WTC11 (cell line): ENCODE data around the gene RPL35. TPM values are rescaled to one million over a fixed set of nuclear protein-coding genes. Genes with fewer than 3 reads are reported as not detected.

ENCODE experiments used
- CBFB ChIP-seq: sonication (generic); formaldehyde crosslinking; IDR thresholded peaks from 2 replicates; pipeline ENCODE4 v1.8.1; 2022; ENCODE audit warnings: mild to moderate bottlenecking, low read depth, missing genetic modification reagents
- CREM ChIP-seq: sonication (generic); formaldehyde crosslinking; IDR thresholded peaks from 2 replicates; pipeline ENCODE4 v1.8.1; 2022; ENCODE audit warnings: mild to moderate bottlenecking, missing genetic modification reagents, moderate library complexity
- ELF4 ChIP-seq: sonication (generic); formaldehyde crosslinking; IDR thresholded peaks from 2 replicates; pipeline ENCODE4 v1.8.1; 2022; ENCODE audit warnings: low read depth, mild to moderate bottlenecking, moderate library complexity, missing genetic modification reagents
- EMX1 ChIP-seq: fragments of 250-450 bp; sonication (Bioruptor Pico); IDR thresholded peaks from 2 replicates; pipeline ENCODE4 v1.8.0; 2021; ENCODE audit warnings: mild to moderate bottlenecking
- FOXJ3 ChIP-seq: sonication (generic); formaldehyde crosslinking; IDR thresholded peaks from 2 replicates; pipeline ENCODE4 v1.9.0; 2021; ENCODE audit warnings: missing genetic modification reagents, mild to moderate bottlenecking, borderline replicate concordance
- IRF2 ChIP-seq: sonication (generic); formaldehyde crosslinking; IDR thresholded peaks from 2 replicates; pipeline ENCODE4 v1.8.0; 2022; ENCODE audit warnings: low read depth, missing genetic modification reagents, borderline replicate concordance
- JAZF1 ChIP-seq: fragments of 250-450 bp; sonication (Bioruptor Pico); IDR thresholded peaks from 2 replicates; pipeline ENCODE4 v1.9.0; 2021; ENCODE audit warnings: moderate library complexity, mild to moderate bottlenecking, inconsistent platforms
- JUN ChIP-seq: sonication (generic); formaldehyde crosslinking; IDR thresholded peaks from 2 replicates; pipeline ENCODE4 v1.8.0; 2023; ENCODE audit warnings: mild to moderate bottlenecking, missing genetic modification reagents
- KAT7 ChIP-seq: sonication (generic); formaldehyde crosslinking; IDR thresholded peaks from 2 replicates; pipeline ENCODE4 v1.8.1; 2023; ENCODE audit warnings: missing genetic modification reagents, mild to moderate bottlenecking, borderline replicate concordance
- NR2C2 ChIP-seq: sonication (generic); formaldehyde crosslinking; IDR thresholded peaks from 2 replicates; pipeline ENCODE4 v1.8.0; 2022; ENCODE audit warnings: mild to moderate bottlenecking, missing genetic modification reagents
- NR3C1 ChIP-seq: sonication (generic); formaldehyde crosslinking; conservative IDR thresholded peaks from 2 replicates; pipeline ENCODE4 v1.8.1; 2023; ENCODE audit warnings: low read depth, mild to moderate bottlenecking, missing genetic modification reagents
- OVOL2 ChIP-seq: fragments of 250-450 bp; sonication (Bioruptor Pico); IDR thresholded peaks from 2 replicates; pipeline ENCODE4 v1.9.0; 2021; ENCODE audit warnings: mild to moderate bottlenecking, borderline replicate concordance
- SMAD3 ChIP-seq: sonication (generic); formaldehyde crosslinking; IDR thresholded peaks from 2 replicates; pipeline ENCODE4 v1.8.0; 2022; ENCODE audit warnings: missing genetic modification reagents, mild to moderate bottlenecking, borderline replicate concordance
- TEAD1 ChIP-seq: sonication (generic); formaldehyde crosslinking; IDR thresholded peaks from 2 replicates; pipeline ENCODE4 v1.8.0; 2022; ENCODE audit warnings: mild to moderate bottlenecking, missing genetic modification reagents
- ZNF263 ChIP-seq: sonication (generic); formaldehyde crosslinking; IDR thresholded peaks from 2 replicates; pipeline ENCODE4 v1.8.1; 2022; ENCODE audit warnings: low read depth, mild to moderate bottlenecking, moderate library complexity, missing genetic modification reagents
- ZNF416 ChIP-seq: fragments of 250-450 bp; sonication (Bioruptor Pico); IDR thresholded peaks from 2 replicates; pipeline ENCODE4 v1.9.0; 2021; ENCODE audit warnings: mild to moderate bottlenecking, inconsistent platforms
- total RNA-seq: library from RNA; stranded (reverse); gene quantifications from 3 replicates; pipeline ENCODE4 v1.2.3, GENCODE V29; 2021
- TF ChIP-seq, protein P1 (sequence below): sonication (generic); formaldehyde crosslinking; IDR thresholded peaks from 2 replicates; pipeline ENCODE4 v1.8.1; 2023; ENCODE audit warnings: mild to moderate bottlenecking, missing genetic modification reagents, borderline replicate concordance
- TF ChIP-seq, protein P2 (sequence below): sonication (generic); formaldehyde crosslinking; IDR thresholded peaks from 2 replicates; pipeline ENCODE4 v1.8.0; 2022; ENCODE audit warnings: missing genetic modification reagents
- TF ChIP-seq, protein P3 (sequence below): sonication (generic); formaldehyde crosslinking; IDR thresholded peaks from 2 replicates; pipeline ENCODE4 v1.8.0; 2023; ENCODE audit warnings: missing genetic modification reagents
- TF ChIP-seq, protein P4 (sequence below): sonication (generic); formaldehyde crosslinking; IDR thresholded peaks from 2 replicates; pipeline ENCODE4 v1.8.0; 2022; ENCODE audit warnings: mild to moderate bottlenecking, missing genetic modification reagents
- TF ChIP-seq, protein P5 (sequence below): sonication (generic); formaldehyde crosslinking; IDR thresholded peaks from 2 replicates; pipeline ENCODE4 v1.8.0; 2023; ENCODE audit warnings: missing genetic modification reagents, mild to moderate bottlenecking, borderline replicate concordance

RPL35 gene
- total RNA-seq, 1 experiment from 2014 or later: 1,710 TPM

DNA sequence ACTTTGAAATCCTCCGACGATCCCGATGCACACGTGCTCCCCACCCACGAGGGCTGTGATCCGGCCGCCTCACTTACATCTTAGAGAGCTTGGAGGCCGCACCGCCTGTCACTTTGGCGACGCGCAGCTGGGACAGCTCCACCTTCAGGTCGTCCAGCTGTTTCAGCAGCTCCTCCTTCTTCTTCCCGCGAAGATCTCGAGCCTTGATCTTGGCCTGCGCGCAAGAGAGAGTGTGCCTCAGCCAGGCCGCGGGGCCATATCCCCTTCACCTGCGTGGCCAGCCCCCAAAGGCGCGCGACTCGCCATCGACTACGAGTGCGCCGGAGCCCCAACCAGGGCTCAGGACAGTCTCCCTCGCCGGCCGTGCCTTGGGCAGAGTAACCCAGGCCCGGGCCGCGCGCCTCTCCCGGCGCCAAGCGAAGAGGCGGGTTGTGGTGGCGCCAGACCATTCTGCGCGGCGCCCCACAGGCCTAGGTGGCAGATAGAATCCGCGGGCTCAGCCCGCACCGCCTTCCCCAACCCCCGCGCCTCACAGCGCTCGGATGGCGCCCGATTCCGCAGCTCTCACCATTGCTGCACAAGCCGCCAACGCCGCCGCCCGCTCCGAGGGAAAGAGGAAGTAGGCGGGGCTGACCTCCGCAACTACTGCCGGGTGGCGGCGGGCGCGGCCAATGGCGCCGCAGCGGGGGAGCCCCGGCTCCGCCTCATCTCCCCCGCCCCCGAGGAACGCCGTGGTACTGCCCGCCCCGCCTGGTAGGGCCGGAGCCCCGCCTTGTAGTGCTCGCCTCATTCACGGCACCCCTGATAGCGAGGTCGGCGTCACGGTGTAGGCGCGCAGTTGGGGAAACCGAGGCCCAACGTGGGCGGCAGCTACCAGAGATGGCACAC, at the start of gene RPL35, which contains the start of gene ARPC5L (continued):
- TF ChIP-seq CREM: peak; percentile 84; the same call in 1 of the 2 replicates
- peak; percentile 79; the same call in 1 of the 2 replicates for TF ChIP-seq ELF4 (CRISPR knock-in tag)
- no peak for TF ChIP-seq JAZF1 (CRISPR knock-in tag)
- TF ChIP-seq, protein P1, sequence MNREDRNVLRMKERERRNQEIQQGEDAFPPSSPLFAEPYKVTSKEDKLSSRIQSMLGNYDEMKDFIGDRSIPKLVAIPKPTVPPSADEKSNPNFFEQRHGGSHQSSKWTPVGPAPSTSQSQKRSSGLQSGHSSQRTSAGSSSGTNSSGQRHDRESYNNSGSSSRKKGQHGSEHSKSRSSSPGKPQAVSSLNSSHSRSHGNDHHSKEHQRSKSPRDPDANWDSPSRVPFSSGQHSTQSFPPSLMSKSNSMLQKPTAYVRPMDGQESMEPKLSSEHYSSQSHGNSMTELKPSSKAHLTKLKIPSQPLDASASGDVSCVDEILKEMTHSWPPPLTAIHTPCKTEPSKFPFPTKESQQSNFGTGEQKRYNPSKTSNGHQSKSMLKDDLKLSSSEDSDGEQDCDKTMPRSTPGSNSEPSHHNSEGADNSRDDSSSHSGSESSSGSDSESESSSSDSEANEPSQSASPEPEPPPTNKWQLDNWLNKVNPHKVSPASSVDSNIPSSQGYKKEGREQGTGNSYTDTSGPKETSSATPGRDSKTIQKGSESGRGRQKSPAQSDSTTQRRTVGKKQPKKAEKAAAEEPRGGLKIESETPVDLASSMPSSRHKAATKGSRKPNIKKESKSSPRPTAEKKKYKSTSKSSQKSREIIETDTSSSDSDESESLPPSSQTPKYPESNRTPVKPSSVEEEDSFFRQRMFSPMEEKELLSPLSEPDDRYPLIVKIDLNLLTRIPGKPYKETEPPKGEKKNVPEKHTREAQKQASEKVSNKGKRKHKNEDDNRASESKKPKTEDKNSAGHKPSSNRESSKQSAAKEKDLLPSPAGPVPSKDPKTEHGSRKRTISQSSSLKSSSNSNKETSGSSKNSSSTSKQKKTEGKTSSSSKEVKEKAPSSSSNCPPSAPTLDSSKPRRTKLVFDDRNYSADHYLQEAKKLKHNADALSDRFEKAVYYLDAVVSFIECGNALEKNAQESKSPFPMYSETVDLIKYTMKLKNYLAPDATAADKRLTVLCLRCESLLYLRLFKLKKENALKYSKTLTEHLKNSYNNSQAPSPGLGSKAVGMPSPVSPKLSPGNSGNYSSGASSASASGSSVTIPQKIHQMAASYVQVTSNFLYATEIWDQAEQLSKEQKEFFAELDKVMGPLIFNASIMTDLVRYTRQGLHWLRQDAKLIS (CRISPR knock-in tag): 0 out of 2 replicates have a peak, but pooled peaks have one; percentile 20
- 0 out of 2 replicates have a peak, but pooled peaks have one; percentile 63 for TF ChIP-seq IRF2 (CRISPR knock-in tag)
- TF ChIP-seq, protein P2, sequence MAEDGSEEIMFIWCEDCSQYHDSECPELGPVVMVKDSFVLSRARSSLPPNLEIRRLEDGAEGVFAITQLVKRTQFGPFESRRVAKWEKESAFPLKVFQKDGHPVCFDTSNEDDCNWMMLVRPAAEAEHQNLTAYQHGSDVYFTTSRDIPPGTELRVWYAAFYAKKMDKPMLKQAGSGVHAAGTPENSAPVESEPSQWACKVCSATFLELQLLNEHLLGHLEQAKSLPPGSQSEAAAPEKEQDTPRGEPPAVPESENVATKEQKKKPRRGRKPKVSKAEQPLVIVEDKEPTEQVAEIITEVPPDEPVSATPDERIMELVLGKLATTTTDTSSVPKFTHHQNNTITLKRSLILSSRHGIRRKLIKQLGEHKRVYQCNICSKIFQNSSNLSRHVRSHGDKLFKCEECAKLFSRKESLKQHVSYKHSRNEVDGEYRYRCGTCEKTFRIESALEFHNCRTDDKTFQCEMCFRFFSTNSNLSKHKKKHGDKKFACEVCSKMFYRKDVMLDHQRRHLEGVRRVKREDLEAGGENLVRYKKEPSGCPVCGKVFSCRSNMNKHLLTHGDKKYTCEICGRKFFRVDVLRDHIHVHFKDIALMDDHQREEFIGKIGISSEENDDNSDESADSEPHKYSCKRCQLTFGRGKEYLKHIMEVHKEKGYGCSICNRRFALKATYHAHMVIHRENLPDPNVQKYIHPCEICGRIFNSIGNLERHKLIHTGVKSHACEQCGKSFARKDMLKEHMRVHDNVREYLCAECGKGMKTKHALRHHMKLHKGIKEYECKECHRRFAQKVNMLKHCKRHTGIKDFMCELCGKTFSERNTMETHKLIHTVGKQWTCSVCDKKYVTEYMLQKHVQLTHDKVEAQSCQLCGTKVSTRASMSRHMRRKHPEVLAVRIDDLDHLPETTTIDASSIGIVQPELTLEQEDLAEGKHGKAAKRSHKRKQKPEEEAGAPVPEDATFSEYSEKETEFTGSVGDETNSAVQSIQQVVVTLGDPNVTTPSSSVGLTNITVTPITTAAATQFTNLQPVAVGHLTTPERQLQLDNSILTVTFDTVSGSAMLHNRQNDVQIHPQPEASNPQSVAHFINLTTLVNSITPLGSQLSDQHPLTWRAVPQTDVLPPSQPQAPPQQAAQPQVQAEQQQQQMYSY: no peak; the same call in 1 of the 2 replicates
- TF ChIP-seq CBFB (CRISPR knock-in tag): 0 out of 2 replicates have a peak, but pooled peaks have one; percentile 41
- no peak; the same call in 1 of the 2 replicates for TF ChIP-seq NR3C1
- TF ChIP-seq, protein P3, sequence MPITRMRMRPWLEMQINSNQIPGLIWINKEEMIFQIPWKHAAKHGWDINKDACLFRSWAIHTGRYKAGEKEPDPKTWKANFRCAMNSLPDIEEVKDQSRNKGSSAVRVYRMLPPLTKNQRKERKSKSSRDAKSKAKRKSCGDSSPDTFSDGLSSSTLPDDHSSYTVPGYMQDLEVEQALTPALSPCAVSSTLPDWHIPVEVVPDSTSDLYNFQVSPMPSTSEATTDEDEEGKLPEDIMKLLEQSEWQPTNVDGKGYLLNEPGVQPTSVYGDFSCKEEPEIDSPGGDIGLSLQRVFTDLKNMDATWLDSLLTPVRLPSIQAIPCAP: no peak
- peak; percentile 96 for TF ChIP-seq NR2C2 (CRISPR knock-in tag)
- TF ChIP-seq OVOL2 (CRISPR knock-in tag): no peak
- 0 out of 2 replicates have a peak, but pooled peaks have one; percentile 6 for TF ChIP-seq ZNF263 (CRISPR knock-in tag)
- peak; percentile 72; the same call in 1 of the 2 replicates for TF ChIP-seq SMAD3 (CRISPR knock-in tag)
- TF ChIP-seq, protein P4, sequence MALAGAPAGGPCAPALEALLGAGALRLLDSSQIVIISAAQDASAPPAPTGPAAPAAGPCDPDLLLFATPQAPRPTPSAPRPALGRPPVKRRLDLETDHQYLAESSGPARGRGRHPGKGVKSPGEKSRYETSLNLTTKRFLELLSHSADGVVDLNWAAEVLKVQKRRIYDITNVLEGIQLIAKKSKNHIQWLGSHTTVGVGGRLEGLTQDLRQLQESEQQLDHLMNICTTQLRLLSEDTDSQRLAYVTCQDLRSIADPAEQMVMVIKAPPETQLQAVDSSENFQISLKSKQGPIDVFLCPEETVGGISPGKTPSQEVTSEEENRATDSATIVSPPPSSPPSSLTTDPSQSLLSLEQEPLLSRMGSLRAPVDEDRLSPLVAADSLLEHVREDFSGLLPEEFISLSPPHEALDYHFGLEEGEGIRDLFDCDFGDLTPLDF: peak; percentile 18; the same call in 1 of the 2 replicates
- TF ChIP-seq ZNF416 (CRISPR knock-in tag): peak; percentile 78; the same call in 1 of the 2 replicates
- peak; percentile 92 for TF ChIP-seq JUN (CRISPR knock-in tag)
- TF ChIP-seq, protein P5, sequence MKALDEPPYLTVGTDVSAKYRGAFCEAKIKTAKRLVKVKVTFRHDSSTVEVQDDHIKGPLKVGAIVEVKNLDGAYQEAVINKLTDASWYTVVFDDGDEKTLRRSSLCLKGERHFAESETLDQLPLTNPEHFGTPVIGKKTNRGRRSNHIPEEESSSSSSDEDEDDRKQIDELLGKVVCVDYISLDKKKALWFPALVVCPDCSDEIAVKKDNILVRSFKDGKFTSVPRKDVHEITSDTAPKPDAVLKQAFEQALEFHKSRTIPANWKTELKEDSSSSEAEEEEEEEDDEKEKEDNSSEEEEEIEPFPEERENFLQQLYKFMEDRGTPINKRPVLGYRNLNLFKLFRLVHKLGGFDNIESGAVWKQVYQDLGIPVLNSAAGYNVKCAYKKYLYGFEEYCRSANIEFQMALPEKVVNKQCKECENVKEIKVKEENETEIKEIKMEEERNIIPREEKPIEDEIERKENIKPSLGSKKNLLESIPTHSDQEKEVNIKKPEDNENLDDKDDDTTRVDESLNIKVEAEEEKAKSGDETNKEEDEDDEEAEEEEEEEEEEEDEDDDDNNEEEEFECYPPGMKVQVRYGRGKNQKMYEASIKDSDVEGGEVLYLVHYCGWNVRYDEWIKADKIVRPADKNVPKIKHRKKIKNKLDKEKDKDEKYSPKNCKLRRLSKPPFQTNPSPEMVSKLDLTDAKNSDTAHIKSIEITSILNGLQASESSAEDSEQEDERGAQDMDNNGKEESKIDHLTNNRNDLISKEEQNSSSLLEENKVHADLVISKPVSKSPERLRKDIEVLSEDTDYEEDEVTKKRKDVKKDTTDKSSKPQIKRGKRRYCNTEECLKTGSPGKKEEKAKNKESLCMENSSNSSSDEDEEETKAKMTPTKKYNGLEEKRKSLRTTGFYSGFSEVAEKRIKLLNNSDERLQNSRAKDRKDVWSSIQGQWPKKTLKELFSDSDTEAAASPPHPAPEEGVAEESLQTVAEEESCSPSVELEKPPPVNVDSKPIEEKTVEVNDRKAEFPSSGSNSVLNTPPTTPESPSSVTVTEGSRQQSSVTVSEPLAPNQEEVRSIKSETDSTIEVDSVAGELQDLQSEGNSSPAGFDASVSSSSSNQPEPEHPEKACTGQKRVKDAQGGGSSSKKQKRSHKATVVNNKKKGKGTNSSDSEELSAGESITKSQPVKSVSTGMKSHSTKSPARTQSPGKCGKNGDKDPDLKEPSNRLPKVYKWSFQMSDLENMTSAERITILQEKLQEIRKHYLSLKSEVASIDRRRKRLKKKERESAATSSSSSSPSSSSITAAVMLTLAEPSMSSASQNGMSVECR: peak; percentile 66; the same call in 1 of the 2 replicates
- TF ChIP-seq FOXJ3 (CRISPR knock-in tag): no peak
- TF ChIP-seq KAT7 (CRISPR knock-in tag): 0 out of 2 replicates have a peak, but pooled peaks have one; percentile 86
- no peak; the same call in 1 of the 2 replicates for TF ChIP-seq EMX1 (CRISPR knock-in tag)
- peak; percentile 66; the same call in 1 of the 2 replicates for TF ChIP-seq TEAD1 (CRISPR knock-in tag)
